Endodermal cell (in vitro differentiated cells): ENCODE data around the gene KIF26A. TPM values are rescaled to one million over a fixed set of nuclear protein-coding genes. Genes with fewer than 3 reads are reported as not detected.

Source experiments
- DNase-seq: peaks from one replicate; pipeline ENCODE4 v3.0.0-alpha.2; 2017
- H3K27ac ChIP-seq: 2 replicates; pipeline ENCODE4 v1.5.1; 2013; ENCODE audit warnings: mild to moderate bottlenecking, low read depth, low read length, moderate library complexity
- H3K27me3 ChIP-seq: 2 replicates; pipeline ENCODE4 v1.6.1; 2013; ENCODE audit warnings: mild to moderate bottlenecking, low read length, moderate library complexity; ENCODE audit not compliant: insufficient read depth, control insufficient read depth, poor library complexity, severe bottlenecking
- H3K36me3 ChIP-seq: 2 replicates; pipeline ENCODE4 v1.7.0; 2013; ENCODE audit warnings: mild to moderate bottlenecking, low read length, moderate library complexity; ENCODE audit not compliant: control insufficient read depth, insufficient read depth
- H3K4me1 ChIP-seq: one replicate; pipeline ENCODE4 v1.7.0; 2013; ENCODE audit warnings: low read length; ENCODE audit not compliant: control insufficient read depth, insufficient read depth
- H3K4me3 ChIP-seq: 2 replicates; pipeline ENCODE4 v1.5.1; 2013; ENCODE audit warnings: mild to moderate bottlenecking, low read length, moderate library complexity
- H3K9ac ChIP-seq: 2 replicates; pipeline ENCODE4 v1.6.1; 2013; ENCODE audit warnings: mild to moderate bottlenecking, low read length, moderate library complexity; ENCODE audit not compliant: poor library complexity, severe bottlenecking; ENCODE audit errors: extremely low read depth
- H3K9me3 ChIP-seq: 2 replicates; pipeline ENCODE4 v1.6.1; 2013; ENCODE audit warnings: mild to moderate bottlenecking, low read length, moderate library complexity; ENCODE audit not compliant: control insufficient read depth
- H3K27ac Mint-ChIP-seq: 2 replicates; pipeline ENCODE4 v1.8.0; 2020; ENCODE audit warnings: mixed read lengths
- H3K27me3 Mint-ChIP-seq: 2 replicates; pipeline ENCODE4 v1.8.0; 2021; ENCODE audit warnings: mild to moderate bottlenecking, mixed read lengths; ENCODE audit not compliant: insufficient read depth
- H3K36me3 Mint-ChIP-seq: 2 replicates; pipeline ENCODE4 v1.8.0; 2020; ENCODE audit warnings: low read depth, mixed read lengths
- H3K4me1 Mint-ChIP-seq: 2 replicates; pipeline ENCODE4 v1.8.0; 2020; ENCODE audit warnings: mixed read lengths
- H3K4me3 Mint-ChIP-seq: 2 replicates; pipeline ENCODE4 v1.8.0; 2020; ENCODE audit warnings: mild to moderate bottlenecking, moderate library complexity, mixed read lengths
- H3K9me3 Mint-ChIP-seq: 2 replicates; pipeline ENCODE4 v1.8.0; 2020; ENCODE audit warnings: mild to moderate bottlenecking, mixed read lengths
- CTCF ChIP-seq: fragments of 200-600 bp; sonication (generic); conservative IDR thresholded peaks from 2 replicates; pipeline ENCODE4 v1.5.0; 2021; ENCODE audit warnings: antibody characterized with exemption, mild to moderate bottlenecking
- WGBS, 2 experiments: methylation state at CpG; one replicate each; pipeline versions ENCODE4 v1.1.5 to v1.1.7; 2013; ENCODE audit warnings: missing lambda C conversion rate in 2 of 2, mixed read lengths in 1 of 2; ENCODE audit not compliant: insufficient coverage in 1 of 2, insufficient read length in 1 of 2; 5-methylcytosine and 5-hydroxymethylcytosine counted together
- total RNA-seq, 2 donors: library from RNA; stranded (reverse); fragmentation: NEBNext Ultra II Directional in 1 of 2; extraction: Animal tissue kit (Norgen Biotek cat#: 25700) in 1 of 2; gene quantifications; 2 replicates in 1 of 2; 3 replicates in 1 of 2; pipeline ENCODE4 v1.2.1, GENCODE V29; 2021

Gene KIF26A
- total RNA-seq, 2 donors from 2014 or later: 36.7 to 54.8 TPM

- H3K36me3 ChIP-seq: no peaks in the 10 kb centered on the region
- H3K4me1 ChIP-seq: no peaks in the 10 kb centered on the region
- no peak overlapping the region for H3K27ac Mint-ChIP-seq
- H3K4me3 Mint-ChIP-seq: no peak overlapping the region
- H3K27me3 Mint-ChIP-seq: peaks cover 33% of the 10 kb centered on the region
- no peak for TF ChIP-seq CTCF
- H3K4me1 Mint-ChIP-seq: no peaks in the 10 kb centered on the region
- no peak overlapping the region for H3K4me3 ChIP-seq
- H3K9ac ChIP-seq: no peak overlapping the region
- WGBS, 2 experiments: 100% methylated on average over 1 of the region's 1 CpG
- peaks cover 4% of the 10 kb centered on the region for H3K9me3 ChIP-seq
- peaks cover 34% of the 10 kb centered on the region for H3K9me3 Mint-ChIP-seq
- DNase-seq: no peak
- H3K27ac ChIP-seq: no peak overlapping the region
- H3K36me3 Mint-ChIP-seq: no peaks in the 10 kb centered on the region
- H3K27me3 ChIP-seq: peaks cover 25% of the 10 kb centered on the region
These were observed 8.8 kb upstream of the KIF26A start for GRCh38 chr14:104129556-104129955.

- WGBS, 2 experiments: 29 to 39% methylated on average over 4 to 11 of the region's 11 CpGs
- peak; percentile 89 for TF ChIP-seq CTCF
- Histone ChIP-seq H3K36me3 (no peaks in the 10 kb centered on the region), H3K4me3 (no peak overlapping the region), H3K4me1 (no peaks in the 10 kb centered on the region), H3K27me3 (peaks cover 40% of the 10 kb centered on the region), H3K9ac (no peak overlapping the region), H3K9me3 (peaks cover 4% of the 10 kb centered on the region), H3K27ac (no peak overlapping the region)
- H3K27ac Mint-ChIP-seq: no peak overlapping the region
- H3K27me3 Mint-ChIP-seq: peaks cover 47% of the 10 kb centered on the region
- H3K9me3 Mint-ChIP-seq: peaks cover 22% of the 10 kb centered on the region
- H3K4me3 Mint-ChIP-seq: no peak overlapping the region
- peak; percentile 79 for DNase-seq
- H3K4me1 Mint-ChIP-seq: peaks cover 2% of the 10 kb centered on the region
- no peaks in the 10 kb centered on the region for H3K36me3 Mint-ChIP-seq
These were observed 7.3 kb upstream of the KIF26A start for GRCh38 chr14:104130974-104131651.

DNA sequence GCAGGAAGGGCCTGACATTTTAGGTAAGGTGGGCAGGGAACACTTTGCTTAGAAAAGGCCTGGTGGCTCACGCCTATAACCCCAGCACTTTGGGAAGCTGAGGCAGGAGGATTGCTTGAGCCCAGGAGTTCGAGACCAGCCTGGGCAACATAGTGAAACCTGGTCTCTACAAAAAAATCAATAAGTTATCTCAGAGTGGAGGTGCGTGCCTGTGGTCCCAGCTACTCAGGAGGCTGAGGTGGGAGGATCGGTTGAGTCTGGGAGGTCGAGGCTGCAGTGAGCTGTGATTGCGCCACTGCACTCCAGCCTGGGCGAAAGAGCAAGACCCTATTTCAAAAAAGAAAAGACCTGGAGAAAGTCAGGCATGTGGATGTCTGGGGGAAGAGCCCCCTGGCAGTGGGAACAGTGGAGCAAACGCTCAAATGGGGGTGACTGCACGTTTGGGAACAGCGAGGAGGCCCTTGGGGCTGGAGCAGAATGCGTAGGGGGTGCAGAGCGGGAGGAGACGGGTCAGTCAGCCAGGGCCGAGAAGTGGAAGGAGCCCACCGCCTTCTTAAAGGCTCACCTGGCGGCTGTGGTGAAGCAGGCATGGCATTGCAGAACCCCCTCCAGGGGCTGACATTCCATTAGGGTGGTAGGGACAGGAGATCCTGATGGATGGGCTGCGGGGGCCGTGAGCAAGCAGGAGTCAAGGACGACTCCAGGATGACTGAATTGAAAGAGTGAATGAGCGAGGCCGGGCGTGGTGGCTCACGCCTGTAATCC lies 6.2 kb upstream of the KIF26A start:
- Histone ChIP-seq H3K4me1 (no peaks in the 10 kb centered on the region), H3K27ac (no peak overlapping the region), H3K9me3 (peaks cover 4% of the 10 kb centered on the region), H3K36me3 (no peaks in the 10 kb centered on the region), H3K4me3 (no peak overlapping the region), H3K9ac (no peak overlapping the region), H3K27me3 (peaks cover 49% of the 10 kb centered on the region)
- peak; percentile 31 for DNase-seq
- peaks cover 56% of the 10 kb centered on the region for H3K27me3 Mint-ChIP-seq
- no peak overlapping the region for H3K27ac Mint-ChIP-seq
- no peaks in the 10 kb centered on the region for H3K36me3 Mint-ChIP-seq
- WGBS, 2 experiments: 74 to 77% methylated on average over 12 to 23 of the region's 23 CpGs
- H3K4me3 Mint-ChIP-seq: no peak overlapping the region
- no peak for TF ChIP-seq CTCF
- peaks cover 15% of the 10 kb centered on the region for H3K9me3 Mint-ChIP-seq
- peaks cover 5% of the 10 kb centered on the region for H3K4me1 Mint-ChIP-seq
